Cardiac atrium fibroblast (primary cell): ENCODE data around the gene MT2A. TPM values are rescaled to one million over a fixed set of nuclear protein-coding genes. Genes with fewer than 3 reads are reported as not detected.

Experiments
- total RNA-seq: library from RNA; depleted of rRNA; stranded (reverse); fragments of >200 nt; gene quantifications from 2 replicates; pipeline ENCODE4 v1.2.3, GENCODE V29; 2015

Gene MT2A
- total RNA-seq = 54.9 and 221 TPM in 2 replicates

GRCh38 chr16:56608043-56608875 is at the start of gene MT2A:
Gene MT2A (plus strand): TSS chr16:56608584. CDS start chr16:56608656, 72 bp downstream.

GRCh38 chr16:56564793-56565477 is 43.4 kb upstream of the MT2A start, which contains the start of gene MT4:
Gene MT4 (plus strand): TSS chr16:56565073. CDS start chr16:56565129, 56 bp downstream.

GRCh38 chr16:56589141-56590039 is 19.0 kb upstream of the MT2A start, which contains the start of gene MT3:
Gene MT3 (plus strand): TSS chr16:56589528. CDS start chr16:56589591, 63 bp downstream.

GRCh38 chr16:56625140-56625942 is 17.0 kb downstream of the MT2A start, which contains the start of gene MT1E:
Gene MT1E (plus strand): TSS chr16:56625781. CDS start chr16:56625852, 71 bp downstream.

GRCh38 chr16:56632156-56632847 is 23.9 kb downstream of the MT2A start, which contains the start of gene MT1M:
Gene MT1M (plus strand): TSS chr16:56632659. CDS start chr16:56632732, 73 bp downstream.

GRCh38 chr16:56637814-56638750 is 29.7 kb downstream of the MT2A start, which contains the start of gene MT1A:
Gene MT1A (plus strand): TSS chr16:56638666. CDS start chr16:56638739, 73 bp downstream.

GRCh38 chr16:56651586-56651985 is 43.2 kb downstream of the MT2A start, which contains the start of gene MT1B:
Gene MT1B (plus strand): TSS chr16:56651886. CDS start chr16:56651954, 68 bp downstream.

GRCh38 chr16:56657555-56658326 is 49.4 kb downstream of the MT2A start, which contains the start of gene MT1F:
Gene MT1F (plus strand): TSS chr16:56657959. CDS start chr16:56658059, 100 bp downstream.

Other genes starting within 250 kb of the MT2A start
- 107 and 127 TPM in 2 replicates for gene AMFR, start 183.0 kb upstream of the MT2A start, total RNA-seq
- gene NUDT21, start 157.3 kb upstream of the MT2A start, total RNA-seq = 60.9 and 80.9 TPM in 2 replicates
- gene OGFOD1, start 157.0 kb upstream of the MT2A start, total RNA-seq = 40.3 and 78.2 TPM in 2 replicates
- 28.7 and 48.4 TPM in 2 replicates for gene BBS2, start 88.6 kb upstream of the MT2A start, total RNA-seq
- not detected in 2 replicates for gene MT4, start 43.5 kb upstream of the MT2A start, total RNA-seq
- 0.81 TPM in 1 of 2 replicates, not detected in the other for gene MT3, start 19.1 kb upstream of the MT2A start, total RNA-seq
- gene MT1E, start 17.2 kb downstream of the MT2A start, total RNA-seq = 44.0 and 78.9 TPM in 2 replicates
- gene MT1M, start 24.1 kb downstream of the MT2A start, total RNA-seq = 0.18 and 0.32 TPM in 2 replicates
- 5.7 and 6.9 TPM in 2 replicates for gene MT1A, start 30.1 kb downstream of the MT2A start, total RNA-seq
- not detected in 2 replicates for gene MT1B, start 43.3 kb downstream of the MT2A start, total RNA-seq
- 0.18 TPM in 1 of 2 replicates, not detected in the other for gene MT1F, start 49.4 kb downstream of the MT2A start, total RNA-seq
- not detected in 2 replicates for gene MT1G, start 59.5 kb downstream of the MT2A start, total RNA-seq
- not detected in 2 replicates for gene MT1H, start 61.2 kb downstream of the MT2A start, total RNA-seq
- 63.2 and 353 TPM in 2 replicates for gene MT1X, start 73.9 kb downstream of the MT2A start, total RNA-seq
- 45.7 and 46.0 TPM in 2 replicates for gene NUP93, start 121.5 kb downstream of the MT2A start, total RNA-seq